Gastroesophageal sphincter (tissue), 3 donors: ENCODE results near the gene KBTBD12.

Experiments used
- CTCF ChIP-seq, 4 experiments: fragments of 200-600 bp in 2 of 4; fragments of 450-650 bp in 2 of 4; sonication (generic) in 1 of 4; IDR thresholded peaks; one replicate each; pipeline ENCODE4 v1.5.1; 2017 to 2019; ENCODE audit warnings: antibody characterized with exemption in 4 of 4, mild to moderate bottlenecking in 2 of 4, moderate library complexity in 2 of 4
- EP300 ChIP-seq: sonication (generic); formaldehyde crosslinking; IDR thresholded peaks from one replicate; pipeline ENCODE4 v1.6.1; 2017; ENCODE audit warnings: antibody characterized with exemption, mild to moderate bottlenecking
- POLR2A ChIP-seq, 2 donors: fragments of 450-650 bp; IDR thresholded peaks; one replicate each; pipeline ENCODE4 v1.6.1; 2017; ENCODE audit warnings: antibody characterized with exemption in 2 of 2, mild to moderate bottlenecking in 2 of 2, moderate library complexity in 1 of 2
- POLR2AphosphoS5 ChIP-seq: sonication (generic); formaldehyde crosslinking; IDR thresholded peaks from one replicate; pipeline ENCODE4 v1.6.1; 2017; ENCODE audit warnings: antibody characterized with exemption

- TF ChIP-seq CTCF (IDR thresholded peaks at IDR 0.05) (no peak), POLR2AphosphoS5 (no peak), POLR2A (IDR thresholded peaks at IDR 0.05) (no peak), EP300 (no peak)
These were observed 75.0 kb downstream of the KBTBD12 start for GRCh38 chr3:127990051-127990450.
